ENCODE measurements around the gene TMEM184A.

TMEM184A gene

GRCh38 chr7:1555813-1556543, at the start of gene TMEM184A:
TMEM184A (minus strand) TSS chr7:1556205; CDS start chr7:1555484, 721 bp downstream.
- in situ Hi-C loops (cut with MboI; ENCODE audit: low pct_unique_long_range_greater_than_20kb, low sequenced_read_pairs, unreplicated experiment), result loop anchor here (25.0 kb wide), 1 partner anchor 781 kb away; no protein-coding TSS in a partner anchor
- peak; percentile 79 for DNase-seq (ENCODE audit: low spot score)
- TF ChIP-seq CTCF (IDR thresholded peaks at IDR 0.05; ENCODE audit: extremely low read depth, insufficient read depth, missing control alignments), result peak; percentile 43

GRCh38 chr7:1604383-1604782, 48.4 kb upstream of the TMEM184A start:
- no peak for DNase-seq (ENCODE audit: low spot score)
- TF ChIP-seq CTCF (IDR thresholded peaks at IDR 0.05; ENCODE audit: extremely low read depth, insufficient read depth, missing control alignments), result no peak
- in situ Hi-C loops (cut with MboI; ENCODE audit: low pct_unique_long_range_greater_than_20kb, low sequenced_read_pairs, unreplicated experiment), result no loop called here

- TF ChIP-seq CTCF (IDR thresholded peaks at IDR 0.05; ENCODE audit: extremely low read depth, insufficient read depth, missing control alignments), result no peak
- in situ Hi-C loops (cut with MboI; ENCODE audit: low pct_unique_long_range_greater_than_20kb, low sequenced_read_pairs, unreplicated experiment), result no loop called here
- DNase-seq (ENCODE audit: low spot score), result no peak
Measured at GRCh38 chr7:1603346-1604225, 47.6 kb upstream of the TMEM184A start.

GRCh38 chr7:1602386-1602785, 46.4 kb upstream of the TMEM184A start:
- TF ChIP-seq CTCF (IDR thresholded peaks at IDR 0.05; ENCODE audit: extremely low read depth, insufficient read depth, missing control alignments), result no peak

GRCh38 chr7:1601956-1602355, 46.0 kb upstream of the TMEM184A start:
- in situ Hi-C loops (cut with MboI; ENCODE audit: low pct_unique_long_range_greater_than_20kb, low sequenced_read_pairs, unreplicated experiment), result no loop called here
- no peak for DNase-seq (ENCODE audit: low spot score)
- no peak for TF ChIP-seq CTCF (IDR thresholded peaks at IDR 0.05; ENCODE audit: extremely low read depth, insufficient read depth, missing control alignments)

More at GRCh38 chr7:1602386-1602785, 46.4 kb upstream of the TMEM184A start:
- in situ Hi-C loops (cut with MboI; ENCODE audit: low pct_unique_long_range_greater_than_20kb, low sequenced_read_pairs, unreplicated experiment), result no loop called here
- DNase-seq (ENCODE audit: low spot score), result no peak

GRCh38 chr7:1599640-1600395, 43.8 kb upstream of the TMEM184A start:
- no peak for TF ChIP-seq CTCF (IDR thresholded peaks at IDR 0.05; ENCODE audit: extremely low read depth, insufficient read depth, missing control alignments)
- in situ Hi-C loops (cut with MboI; ENCODE audit: low pct_unique_long_range_greater_than_20kb, low sequenced_read_pairs, unreplicated experiment), result loop anchor here (25.0 kb wide), 1 partner anchor 612 kb away; no protein-coding TSS in a partner anchor
- no peak for DNase-seq (ENCODE audit: low spot score)

Measured in GM13977 (cell line).